ENCODE results near the gene LRRC49. TPM values are rescaled to one million over a fixed set of nuclear protein-coding genes. Genes with fewer than 3 reads are reported as not detected.

LRRC49 gene
- total RNA-seq, 2 experiments from 2014 or later: not detected

DNA sequence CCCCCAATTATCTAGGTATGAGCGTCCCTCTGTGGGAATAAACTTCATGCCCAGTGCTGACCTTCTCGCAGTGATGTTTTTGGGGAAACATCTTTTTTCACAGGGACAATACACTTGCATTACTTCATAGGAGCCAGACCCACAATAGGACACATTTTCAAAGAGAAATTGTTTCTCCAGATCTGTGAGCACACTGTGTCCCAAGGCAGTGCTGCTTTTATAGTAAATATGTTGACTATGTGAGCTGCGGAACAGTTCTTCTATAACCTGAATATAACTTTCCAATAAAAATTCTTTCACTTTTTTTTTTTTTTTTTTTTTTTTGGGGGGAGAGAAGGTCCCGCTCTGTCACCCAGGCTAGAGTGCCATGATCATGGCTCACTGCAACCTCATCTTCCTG is 205.3 kb downstream of the LRRC49 start:
- POLR2A ChIA-PET: no interaction called here
- no peaks in the 10 kb centered on the region for H3K4me1 ChIP-seq (ENCODE audit: insufficient read depth, low read length, poor library complexity, severe bottlenecking)
- H3K4me3 ChIP-seq (ENCODE audit: low read depth, low read length, poor library complexity, severe bottlenecking): no peak overlapping the region
- no peaks in the 10 kb centered on the region for H3K9me3 ChIP-seq (ENCODE audit: low read length)
- no peak overlapping the region for H3K27ac ChIP-seq (ENCODE audit: low read depth, low read length, poor library complexity, severe bottlenecking)
- H4K20me1 ChIP-seq (ENCODE audit: insufficient read depth, low read length): no peaks in the 10 kb centered on the region
- no peak overlapping the region for H3K4me2 ChIP-seq (ENCODE audit: low read length)
- H2AFZ ChIP-seq (ENCODE audit: low read length): no peak overlapping the region
- H3K9me2 ChIP-seq (ENCODE audit: insufficient read depth, low read length): no peaks in the 10 kb centered on the region
- CTCF ChIA-PET (ENCODE audit: unreplicated experiment): no interaction called here
- TF ChIP-seq, protein P1, sequence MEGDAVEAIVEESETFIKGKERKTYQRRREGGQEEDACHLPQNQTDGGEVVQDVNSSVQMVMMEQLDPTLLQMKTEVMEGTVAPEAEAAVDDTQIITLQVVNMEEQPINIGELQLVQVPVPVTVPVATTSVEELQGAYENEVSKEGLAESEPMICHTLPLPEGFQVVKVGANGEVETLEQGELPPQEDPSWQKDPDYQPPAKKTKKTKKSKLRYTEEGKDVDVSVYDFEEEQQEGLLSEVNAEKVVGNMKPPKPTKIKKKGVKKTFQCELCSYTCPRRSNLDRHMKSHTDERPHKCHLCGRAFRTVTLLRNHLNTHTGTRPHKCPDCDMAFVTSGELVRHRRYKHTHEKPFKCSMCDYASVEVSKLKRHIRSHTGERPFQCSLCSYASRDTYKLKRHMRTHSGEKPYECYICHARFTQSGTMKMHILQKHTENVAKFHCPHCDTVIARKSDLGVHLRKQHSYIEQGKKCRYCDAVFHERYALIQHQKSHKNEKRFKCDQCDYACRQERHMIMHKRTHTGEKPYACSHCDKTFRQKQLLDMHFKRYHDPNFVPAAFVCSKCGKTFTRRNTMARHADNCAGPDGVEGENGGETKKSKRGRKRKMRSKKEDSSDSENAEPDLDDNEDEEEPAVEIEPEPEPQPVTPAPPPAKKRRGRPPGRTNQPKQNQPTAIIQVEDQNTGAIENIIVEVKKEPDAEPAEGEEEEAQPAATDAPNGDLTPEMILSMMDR (conservative IDR thresholded peaks at IDR 0.05; ENCODE audit: low read length): no peak
- TF ChIP-seq EZH2phosphoT487 (IDR thresholded peaks at IDR 0.05; ENCODE audit: borderline replicate concordance, low read depth, low read length): no peak
- H3K36me3 ChIP-seq (ENCODE audit: insufficient read depth, low read length): no peaks in the 10 kb centered on the region
- no peaks in the 10 kb centered on the region for H3K79me2 ChIP-seq (ENCODE audit: insufficient read depth, low read depth, low read length)
- intact Hi-C loops (cut with micrococcal nuclease; ENCODE audit: unreplicated experiment): no loop called here
- DNase-seq (ENCODE audit: low spot score): no peak
- no TSS peak for BruUV-seq (replicated peaks)

DNA sequence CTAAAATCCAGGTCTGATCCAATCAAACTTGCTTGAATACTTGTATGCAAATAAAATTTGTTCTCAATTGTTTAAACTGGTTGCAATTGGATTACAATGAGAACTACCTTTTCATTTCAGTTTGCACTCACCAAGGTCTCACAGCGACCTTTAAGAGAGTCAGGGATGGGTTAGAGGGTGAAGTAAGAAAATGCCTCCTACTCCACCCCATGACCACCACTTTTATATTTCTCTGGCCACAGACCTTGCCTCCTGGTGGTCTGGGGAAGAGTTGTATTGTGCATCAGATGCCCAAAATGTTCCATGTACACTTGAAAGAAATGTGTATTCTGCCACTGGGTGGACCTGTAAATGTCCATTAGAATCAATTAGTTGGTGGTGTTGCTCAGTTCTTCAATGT is 206.3 kb downstream of the LRRC49 start:
- Histone ChIP-seq H3K36me3 (ENCODE audit: insufficient read depth, low read length) (no peaks in the 10 kb centered on the region), H3K9me3 (ENCODE audit: low read length) (no peaks in the 10 kb centered on the region), H3K79me2 (ENCODE audit: insufficient read depth, low read depth, low read length) (no peaks in the 10 kb centered on the region), H3K27ac (ENCODE audit: low read depth, low read length, poor library complexity, severe bottlenecking) (no peak overlapping the region), H3K4me2 (ENCODE audit: low read length) (no peak overlapping the region), H3K9me2 (ENCODE audit: insufficient read depth, low read length) (no peaks in the 10 kb centered on the region), H3K4me3 (ENCODE audit: low read depth, low read length, poor library complexity, severe bottlenecking) (no peak overlapping the region), H4K20me1 (ENCODE audit: insufficient read depth, low read length) (no peaks in the 10 kb centered on the region), H3K4me1 (ENCODE audit: insufficient read depth, low read length, poor library complexity, severe bottlenecking) (no peaks in the 10 kb centered on the region), H2AFZ (ENCODE audit: low read length) (no peak overlapping the region)
- BruUV-seq (replicated peaks): no TSS peak
- DNase-seq (ENCODE audit: low spot score): no peak
- CTCF ChIA-PET (ENCODE audit: unreplicated experiment): no interaction called here
- TF ChIP-seq, protein P1 (conservative IDR thresholded peaks at IDR 0.05; ENCODE audit: low read length): no peak
- TF ChIP-seq EZH2phosphoT487 (IDR thresholded peaks at IDR 0.05; ENCODE audit: borderline replicate concordance, low read depth, low read length): no peak
- intact Hi-C loops (cut with micrococcal nuclease; ENCODE audit: unreplicated experiment): no loop called here
- POLR2A ChIA-PET: no interaction called here

Other genes with a start within 250 kb of the LRRC49 start
- not detected in 2 replicates for gene UACA, start 129.3 kb upstream of the LRRC49 start, total RNA-seq (2014; rRNA removed; shearing (Covaris generic))
- not detected in 2 replicates for gene UACA, start 129.3 kb upstream of the LRRC49 start, total RNA-seq (2022)
- gene LARP6, start 38.7 kb upstream of the LRRC49 start, total RNA-seq (2014; rRNA removed; shearing (Covaris generic)): not detected in 2 replicates
- gene LARP6, start 38.7 kb upstream of the LRRC49 start, total RNA-seq (2022): not detected in 2 replicates
- not detected in 2 replicates for gene THAP10, start 393 bp upstream of the LRRC49 start, total RNA-seq (2014; rRNA removed; shearing (Covaris generic))
- not detected in 2 replicates for gene THAP10, start 393 bp upstream of the LRRC49 start, total RNA-seq (2022)
- not detected in 2 replicates for gene THSD4, start 222.6 kb downstream of the LRRC49 start, total RNA-seq (2014; rRNA removed; shearing (Covaris generic))
- gene THSD4, start 222.6 kb downstream of the LRRC49 start, total RNA-seq (2022): not detected in 2 replicates